ENCODE data around the gene DNAJC24.

GRCh38 chr11:31450841-31451240, 81.2 kb downstream of the DNAJC24 start:
- TF ChIP-seq TARDBP (IDR thresholded peaks at IDR 0.05) (no peak), FOXK2 (IDR thresholded peaks at IDR 0.05) (no peak), FOXM1 (IDR thresholded peaks at IDR 0.05; ENCODE audit: borderline replicate concordance) (no peak), BHLHE40 (IDR thresholded peaks at IDR 0.05; ENCODE audit: borderline replicate concordance) (no peak), NFRKB (IDR thresholded peaks at IDR 0.05) (no peak), ELF4 (IDR thresholded peaks at IDR 0.05) (no peak), SUZ12 (IDR thresholded peaks at IDR 0.05) (no peak), PKNOX1 (IDR thresholded peaks at IDR 0.05) (no peak), ARNT (IDR thresholded peaks at IDR 0.05) (no peak), HDGF (IDR thresholded peaks at IDR 0.05; ENCODE audit: borderline replicate concordance) (no peak), SP1 (IDR thresholded peaks at IDR 0.05) (no peak), ZNF384 (IDR thresholded peaks at IDR 0.05) (no peak), FOXA1 (IDR thresholded peaks at IDR 0.05) (no peak), L3MBTL2 (conservative IDR thresholded peaks at IDR 0.05) (no peak)
